ENCODE measurements around the gene UGGT2. TPM values are rescaled to one million over a fixed set of nuclear protein-coding genes. Genes with fewer than 3 reads are reported as not detected.
"Not testable (repeated sequence)": the region's sequence is repeated elsewhere in the genome, so short reads cannot be mapped to it uniquely, and the experiment has no call there.

The UGGT2 gene
- total RNA-seq, 1 experiment from 2014 or later = 51.2 TPM

GRCh38 chr13:96020155-96020575 lies 33.0 kb downstream of the UGGT2 start:
- peak; percentile 93 for DNase-seq (ENCODE audit: low read depth, low spot score)
- in situ Hi-C loops (cut with HindIII; ENCODE audit: low pct_unique_long_range_greater_than_20kb, low sequenced_read_pairs) = no loop called here

- DNase-seq (ENCODE audit: low read depth, low spot score) = no peak
- in situ Hi-C loops (cut with HindIII; ENCODE audit: low pct_unique_long_range_greater_than_20kb, low sequenced_read_pairs) = no loop called here
Measured at GRCh38 chr13:96018135-96018534, 35.1 kb downstream of the UGGT2 start.

- in situ Hi-C loops (cut with HindIII; ENCODE audit: low pct_unique_long_range_greater_than_20kb, low sequenced_read_pairs) = no loop called here
Measured at GRCh38 chr13:96011291-96011872, 41.8 kb downstream of the UGGT2 start.

GRCh38 chr13:96003304-96003703 lies 49.9 kb downstream of the UGGT2 start:
- in situ Hi-C loops (cut with HindIII; ENCODE audit: low pct_unique_long_range_greater_than_20kb, low sequenced_read_pairs) = no loop called here
- DNase-seq (ENCODE audit: low read depth, low spot score) = peak; percentile 54

More at GRCh38 chr13:96011291-96011872, 41.8 kb downstream of the UGGT2 start:
- DNase-seq (ENCODE audit: low read depth, low spot score) = no peak

- DNase-seq (ENCODE audit: low read depth, low spot score) = no peak
- in situ Hi-C loops (cut with HindIII; ENCODE audit: low pct_unique_long_range_greater_than_20kb, low sequenced_read_pairs) = no loop called here
Measured at GRCh38 chr13:96002322-96003131, 50.7 kb downstream of the UGGT2 start.

GRCh38 chr13:96000069-96000468 lies 53.1 kb downstream of the UGGT2 start:
- no peak for DNase-seq (ENCODE audit: low read depth, low spot score)
- in situ Hi-C loops (cut with HindIII; ENCODE audit: low pct_unique_long_range_greater_than_20kb, low sequenced_read_pairs) = no loop called here

GRCh38 chr13:95987841-95988240 lies 65.4 kb downstream of the UGGT2 start:
- no peak for DNase-seq (ENCODE audit: low read depth, low spot score)
- in situ Hi-C loops (cut with HindIII; ENCODE audit: low pct_unique_long_range_greater_than_20kb, low sequenced_read_pairs) = no loop called here

GRCh38 chr13:95982144-95982543 lies 71.1 kb downstream of the UGGT2 start:
- no peak for DNase-seq (ENCODE audit: low read depth, low spot score)
- in situ Hi-C loops (cut with HindIII; ENCODE audit: low pct_unique_long_range_greater_than_20kb, low sequenced_read_pairs) = no loop called here

GRCh38 chr13:95972651-95973050 lies 80.5 kb downstream of the UGGT2 start:
- DNase-seq (ENCODE audit: low read depth, low spot score); in situ Hi-C loops (cut with HindIII; ENCODE audit: low pct_unique_long_range_greater_than_20kb, low sequenced_read_pairs): not testable (repeated sequence)

GRCh38 chr13:95970878-95971277 lies 82.3 kb downstream of the UGGT2 start:
- in situ Hi-C loops (cut with HindIII; ENCODE audit: low pct_unique_long_range_greater_than_20kb, low sequenced_read_pairs) = no loop called here
- no peak for DNase-seq (ENCODE audit: low read depth, low spot score)

- in situ Hi-C loops (cut with HindIII; ENCODE audit: low pct_unique_long_range_greater_than_20kb, low sequenced_read_pairs) = no loop called here
- DNase-seq (ENCODE audit: low read depth, low spot score) = no peak
Measured at GRCh38 chr13:95968906-95969305, 84.3 kb downstream of the UGGT2 start.

- in situ Hi-C loops (cut with HindIII; ENCODE audit: low pct_unique_long_range_greater_than_20kb, low sequenced_read_pairs) = no loop called here
Measured at GRCh38 chr13:95957331-95957730, 95.9 kb downstream of the UGGT2 start.

GRCh38 chr13:95956589-95957148 lies 96.5 kb downstream of the UGGT2 start:
- no peak for DNase-seq (ENCODE audit: low read depth, low spot score)
- in situ Hi-C loops (cut with HindIII; ENCODE audit: low pct_unique_long_range_greater_than_20kb, low sequenced_read_pairs) = no loop called here

More at GRCh38 chr13:95957331-95957730, 95.9 kb downstream of the UGGT2 start:
- no peak for DNase-seq (ENCODE audit: low read depth, low spot score)

- DNase-seq (ENCODE audit: low read depth, low spot score) = no peak
- in situ Hi-C loops (cut with HindIII; ENCODE audit: low pct_unique_long_range_greater_than_20kb, low sequenced_read_pairs) = no loop called here
Measured at GRCh38 chr13:95955719-95956118, 97.5 kb downstream of the UGGT2 start.

GRCh38 chr13:95955255-95955654 lies 97.9 kb downstream of the UGGT2 start:
- in situ Hi-C loops (cut with HindIII; ENCODE audit: low pct_unique_long_range_greater_than_20kb, low sequenced_read_pairs) = no loop called here
- DNase-seq (ENCODE audit: low read depth, low spot score) = no peak

GRCh38 chr13:95954266-95954665 lies 98.9 kb downstream of the UGGT2 start:
- in situ Hi-C loops (cut with HindIII; ENCODE audit: low pct_unique_long_range_greater_than_20kb, low sequenced_read_pairs) = no loop called here
- DNase-seq (ENCODE audit: low read depth, low spot score) = no peak

GRCh38 chr13:95950103-95950502 lies 103.1 kb downstream of the UGGT2 start:
- in situ Hi-C loops (cut with HindIII; ENCODE audit: low pct_unique_long_range_greater_than_20kb, low sequenced_read_pairs) = no loop called here
- no peak for DNase-seq (ENCODE audit: low read depth, low spot score)

- in situ Hi-C loops (cut with HindIII; ENCODE audit: low pct_unique_long_range_greater_than_20kb, low sequenced_read_pairs) = no loop called here
- DNase-seq (ENCODE audit: low read depth, low spot score) = no peak
Measured at GRCh38 chr13:95948656-95949055, 104.5 kb downstream of the UGGT2 start.
